ENCODE measurements around the gene CYB561A3.

The CYB561A3 gene

GRCh38 chr11:61352038-61352437, 9.6 kb downstream of the CYB561A3 start:
- in situ Hi-C loops (cut with HindIII; ENCODE audit: low pct_ligation_motif_present, low sequenced_read_pairs): no loop called here
- no peak for DNase-seq
- H3K27ac ChIP-seq: no peak overlapping the region
- TF ChIP-seq CTCF (IDR thresholded peaks at IDR 0.05; ENCODE audit: low read depth, low read length, missing control alignments): no peak
- peaks cover 39% of the 10 kb centered on the region for H3K36me3 ChIP-seq (replicated peaks)
- no peaks in the 10 kb centered on the region for H3K27me3 ChIP-seq (replicated peaks)
- no peak overlapping the region for H3K4me3 ChIP-seq (ENCODE audit: low read depth, low read length)

- Histone ChIP-seq H3K36me3 (replicated peaks) (peaks cover 37% of the 10 kb centered on the region), H3K4me3 (ENCODE audit: low read depth, low read length) (no peak overlapping the region), H3K27ac (no peak overlapping the region), H3K27me3 (replicated peaks) (no peaks in the 10 kb centered on the region)
- TF ChIP-seq CTCF (IDR thresholded peaks at IDR 0.05; ENCODE audit: low read depth, low read length, missing control alignments): no peak
- in situ Hi-C loops (cut with HindIII; ENCODE audit: low pct_ligation_motif_present, low sequenced_read_pairs): no loop called here
- no peak for DNase-seq
Measured at GRCh38 chr11:61350803-61351202, 10.9 kb downstream of the CYB561A3 start.

- no peak for DNase-seq
- Histone ChIP-seq H3K36me3 (replicated peaks) (peaks cover 37% of the 10 kb centered on the region), H3K4me3 (ENCODE audit: low read depth, low read length) (no peak overlapping the region), H3K27me3 (replicated peaks) (no peaks in the 10 kb centered on the region), H3K27ac (no peak overlapping the region)
- in situ Hi-C loops (cut with HindIII; ENCODE audit: low pct_ligation_motif_present, low sequenced_read_pairs): no loop called here
- no peak for TF ChIP-seq CTCF (IDR thresholded peaks at IDR 0.05; ENCODE audit: low read depth, low read length, missing control alignments)
Measured at GRCh38 chr11:61350336-61350735, 11.3 kb downstream of the CYB561A3 start.

- H3K27ac ChIP-seq: no peak overlapping the region
- in situ Hi-C loops (cut with HindIII; ENCODE audit: low pct_ligation_motif_present, low sequenced_read_pairs): no loop called here
Measured at GRCh38 chr11:61349916-61350315, 11.8 kb downstream of the CYB561A3 start.

GRCh38 chr11:61349189-61349751, 12.4 kb downstream of the CYB561A3 start:
- no peak for TF ChIP-seq CTCF (IDR thresholded peaks at IDR 0.05; ENCODE audit: low read depth, low read length, missing control alignments)
- Histone ChIP-seq H3K4me3 (ENCODE audit: low read depth, low read length) (no peak overlapping the region), H3K27me3 (replicated peaks) (no peaks in the 10 kb centered on the region), H3K36me3 (replicated peaks) (peaks cover 37% of the 10 kb centered on the region), H3K27ac (no peak overlapping the region)
- DNase-seq: no peak
- in situ Hi-C loops (cut with HindIII; ENCODE audit: low pct_ligation_motif_present, low sequenced_read_pairs): no loop called here

More at GRCh38 chr11:61349916-61350315, 11.8 kb downstream of the CYB561A3 start:
- Histone ChIP-seq H3K36me3 (replicated peaks) (peaks cover 37% of the 10 kb centered on the region), H3K27me3 (replicated peaks) (no peaks in the 10 kb centered on the region), H3K4me3 (ENCODE audit: low read depth, low read length) (no peak overlapping the region)
- no peak for TF ChIP-seq CTCF (IDR thresholded peaks at IDR 0.05; ENCODE audit: low read depth, low read length, missing control alignments)
- DNase-seq: no peak

GRCh38 chr11:61347916-61348461, 13.7 kb downstream of the CYB561A3 start:
- in situ Hi-C loops (cut with HindIII; ENCODE audit: low pct_ligation_motif_present, low sequenced_read_pairs): no loop called here

More at GRCh38 chr11:61347916-61348461, 13.7 kb downstream of the CYB561A3 start:
- H3K27me3 ChIP-seq (replicated peaks): no peaks in the 10 kb centered on the region
- no peak for TF ChIP-seq CTCF (IDR thresholded peaks at IDR 0.05; ENCODE audit: low read depth, low read length, missing control alignments)
- H3K4me3 ChIP-seq (ENCODE audit: low read depth, low read length): no peak overlapping the region
- peak; percentile 31 for DNase-seq
- H3K27ac ChIP-seq: no peak overlapping the region
- H3K36me3 ChIP-seq (replicated peaks): peaks cover 32% of the 10 kb centered on the region

Measured in brain microvascular endothelial cell (primary cell).